Esophagus muscularis mucosa (tissue), 3 donors: ENCODE measurements around the gene ITSN2.

Experiments used
- POLR2A ChIP-seq: fragments of 450-650 bp; IDR thresholded peaks from one replicate; pipeline ENCODE4 v1.6.1; 2017; ENCODE audit warnings: antibody characterized with exemption, moderate library complexity, mild to moderate bottlenecking, low read depth
- POLR2AphosphoS5 ChIP-seq, 2 donors: sonication (generic); formaldehyde crosslinking; IDR thresholded peaks; one replicate each; pipeline ENCODE4 v1.6.1; 2017; ENCODE audit warnings: antibody characterized with exemption in 2 of 2
- TF ChIP-seq, protein P1 (sequence below), 3 experiments: fragments of 200-600 bp in 2 of 3; fragments of 450-650 bp in 1 of 3; sonication (generic) in 2 of 3; IDR thresholded peaks; one replicate each; pipeline ENCODE4 v1.5.1; 2017 to 2019; ENCODE audit warnings: antibody characterized with exemption in 3 of 3, mild to moderate bottlenecking in 2 of 3, moderate library complexity in 1 of 3

- TF ChIP-seq POLR2A, result no peak
- TF ChIP-seq, protein P1, sequence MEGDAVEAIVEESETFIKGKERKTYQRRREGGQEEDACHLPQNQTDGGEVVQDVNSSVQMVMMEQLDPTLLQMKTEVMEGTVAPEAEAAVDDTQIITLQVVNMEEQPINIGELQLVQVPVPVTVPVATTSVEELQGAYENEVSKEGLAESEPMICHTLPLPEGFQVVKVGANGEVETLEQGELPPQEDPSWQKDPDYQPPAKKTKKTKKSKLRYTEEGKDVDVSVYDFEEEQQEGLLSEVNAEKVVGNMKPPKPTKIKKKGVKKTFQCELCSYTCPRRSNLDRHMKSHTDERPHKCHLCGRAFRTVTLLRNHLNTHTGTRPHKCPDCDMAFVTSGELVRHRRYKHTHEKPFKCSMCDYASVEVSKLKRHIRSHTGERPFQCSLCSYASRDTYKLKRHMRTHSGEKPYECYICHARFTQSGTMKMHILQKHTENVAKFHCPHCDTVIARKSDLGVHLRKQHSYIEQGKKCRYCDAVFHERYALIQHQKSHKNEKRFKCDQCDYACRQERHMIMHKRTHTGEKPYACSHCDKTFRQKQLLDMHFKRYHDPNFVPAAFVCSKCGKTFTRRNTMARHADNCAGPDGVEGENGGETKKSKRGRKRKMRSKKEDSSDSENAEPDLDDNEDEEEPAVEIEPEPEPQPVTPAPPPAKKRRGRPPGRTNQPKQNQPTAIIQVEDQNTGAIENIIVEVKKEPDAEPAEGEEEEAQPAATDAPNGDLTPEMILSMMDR (IDR thresholded peaks at IDR 0.05), result no peak
- no peak for TF ChIP-seq POLR2AphosphoS5 (IDR thresholded peaks at IDR 0.05)
Observed at GRCh38 chr2:24175631-24176187, 184.6 kb downstream of the ITSN2 start.
